ENCODE data around the gene AFDN.

DNA sequence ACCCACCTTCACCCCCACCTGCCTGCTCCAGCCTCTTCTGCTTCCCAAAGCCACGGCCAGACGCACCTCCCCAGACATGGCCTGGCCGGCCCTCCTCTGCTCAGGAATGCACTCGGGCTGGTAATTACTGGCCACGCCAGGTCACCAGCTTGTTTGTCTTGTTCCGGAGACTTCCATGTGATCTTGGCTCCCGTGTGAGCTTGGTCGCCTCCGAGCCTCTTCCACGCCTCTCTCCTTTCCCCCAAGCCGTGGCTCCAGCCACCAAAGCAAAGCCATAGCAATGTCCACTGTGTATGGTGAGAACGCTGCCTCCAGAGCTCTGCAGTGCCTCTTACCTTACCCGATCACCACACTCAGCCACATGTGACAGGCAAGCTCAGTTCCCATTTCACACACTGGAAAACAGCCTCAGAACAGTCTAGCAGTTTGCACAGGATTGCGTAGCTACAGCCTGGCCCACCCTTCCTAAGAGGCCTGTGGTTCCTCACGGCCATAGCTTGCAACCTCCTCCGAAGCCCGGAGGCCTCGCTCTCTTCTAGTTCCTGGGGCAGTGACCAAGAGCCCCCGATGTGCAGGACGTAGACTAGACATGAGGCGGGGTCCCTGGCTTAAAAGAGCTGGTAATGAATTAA, 48.1 kb upstream of the AFDN start:
- TF ChIP-seq, protein P1, sequence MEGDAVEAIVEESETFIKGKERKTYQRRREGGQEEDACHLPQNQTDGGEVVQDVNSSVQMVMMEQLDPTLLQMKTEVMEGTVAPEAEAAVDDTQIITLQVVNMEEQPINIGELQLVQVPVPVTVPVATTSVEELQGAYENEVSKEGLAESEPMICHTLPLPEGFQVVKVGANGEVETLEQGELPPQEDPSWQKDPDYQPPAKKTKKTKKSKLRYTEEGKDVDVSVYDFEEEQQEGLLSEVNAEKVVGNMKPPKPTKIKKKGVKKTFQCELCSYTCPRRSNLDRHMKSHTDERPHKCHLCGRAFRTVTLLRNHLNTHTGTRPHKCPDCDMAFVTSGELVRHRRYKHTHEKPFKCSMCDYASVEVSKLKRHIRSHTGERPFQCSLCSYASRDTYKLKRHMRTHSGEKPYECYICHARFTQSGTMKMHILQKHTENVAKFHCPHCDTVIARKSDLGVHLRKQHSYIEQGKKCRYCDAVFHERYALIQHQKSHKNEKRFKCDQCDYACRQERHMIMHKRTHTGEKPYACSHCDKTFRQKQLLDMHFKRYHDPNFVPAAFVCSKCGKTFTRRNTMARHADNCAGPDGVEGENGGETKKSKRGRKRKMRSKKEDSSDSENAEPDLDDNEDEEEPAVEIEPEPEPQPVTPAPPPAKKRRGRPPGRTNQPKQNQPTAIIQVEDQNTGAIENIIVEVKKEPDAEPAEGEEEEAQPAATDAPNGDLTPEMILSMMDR (IDR thresholded peaks at IDR 0.05; ENCODE audit: control extremely low read depth in 1 of 3, insufficient read depth in 1 of 3, low read depth in 1 of 3, low read length in 3 of 3): no peak
- TF ChIP-seq CBX5 (IDR thresholded peaks at IDR 0.05; ENCODE audit: low read depth, low read length): no peak

All from H1 (cell line).